ENCODE data around the gene GRK3.

DNA sequence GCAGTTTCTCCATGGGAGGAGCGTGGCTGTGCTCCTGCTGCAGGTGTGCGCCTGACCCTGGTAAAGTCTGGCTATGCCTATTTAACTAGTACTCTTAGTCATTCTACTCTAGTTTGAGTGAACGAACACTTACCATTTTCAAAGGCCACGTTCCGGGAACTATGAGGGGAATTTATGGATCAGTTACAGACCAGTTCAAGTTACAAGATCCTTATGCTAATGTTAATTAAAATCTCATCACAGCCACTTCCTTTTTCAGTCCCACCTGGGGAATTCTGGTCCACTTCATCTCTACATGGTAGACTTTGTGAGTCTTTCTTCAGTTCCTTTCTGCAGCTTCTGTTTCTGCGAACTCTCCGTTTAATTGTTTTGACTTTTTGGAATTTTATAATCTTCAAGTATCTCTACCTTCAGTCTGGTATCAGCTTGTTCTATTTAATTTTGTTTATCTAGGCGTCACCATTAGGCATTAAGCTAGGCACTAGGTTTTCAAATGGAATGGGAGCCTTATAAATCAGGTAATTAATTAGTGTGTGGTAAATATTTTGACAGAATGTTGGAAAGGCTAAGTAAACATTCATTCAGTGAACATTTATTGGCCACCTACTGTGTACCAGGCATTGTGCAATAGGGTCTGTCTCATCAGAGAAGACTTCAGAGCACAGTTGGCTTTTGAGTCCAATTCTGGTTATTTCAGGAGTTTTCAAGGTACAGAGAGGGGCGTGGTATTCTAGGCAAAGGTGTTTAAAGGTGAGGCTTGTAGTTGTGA lies 78.9 kb downstream of the GRK3 start:
- TF ChIP-seq ZNF384 (IDR thresholded peaks at IDR 0.05): no peak
- TF ChIP-seq HDGF (IDR thresholded peaks at IDR 0.05; ENCODE audit: borderline replicate concordance): no peak
- no peak for TF ChIP-seq BHLHE40 (IDR thresholded peaks at IDR 0.05; ENCODE audit: borderline replicate concordance)
- no peak for TF ChIP-seq LEF1 (IDR thresholded peaks at IDR 0.05; ENCODE audit: borderline replicate concordance)
- no peak for TF ChIP-seq SP1 (IDR thresholded peaks at IDR 0.05)
- no peak for TF ChIP-seq ELF4 (IDR thresholded peaks at IDR 0.05)
- no peak for TF ChIP-seq L3MBTL2 (conservative IDR thresholded peaks at IDR 0.05)
